IPS-18a (cell line): ENCODE results near the gene CHD6.

Source experiments
- H3K27ac ChIP-seq: one replicate; pipeline ENCODE4 v1.5.1; 2013; ENCODE audit warnings: low read length
- H3K27me3 ChIP-seq: one replicate; pipeline ENCODE4 v1.6.1; 2013; ENCODE audit warnings: mild to moderate bottlenecking, low read length; ENCODE audit not compliant: control insufficient read depth, insufficient read depth
- H3K36me3 ChIP-seq: one replicate; pipeline ENCODE4 v1.6.1; 2013; ENCODE audit warnings: low read depth, low read length; ENCODE audit not compliant: control insufficient read depth
- H3K4me1 ChIP-seq: one replicate; pipeline ENCODE4 v1.6.1; 2013; ENCODE audit warnings: low read depth, low read length; ENCODE audit not compliant: control insufficient read depth
- H3K4me3 ChIP-seq: one replicate; pipeline ENCODE4 v1.5.1; 2013; ENCODE audit warnings: low read length
- H3K9ac ChIP-seq: one replicate; pipeline ENCODE4 v1.6.1; 2013; ENCODE audit warnings: mild to moderate bottlenecking, low read length, moderate library complexity
- H3K9me3 ChIP-seq: one replicate; pipeline ENCODE4 v1.6.1; 2013; ENCODE audit warnings: low read depth, low read length; ENCODE audit not compliant: control insufficient read depth

The CHD6 gene

GRCh38 chr20:41601742-41602141, 16.4 kb downstream of the CHD6 start:
- H3K4me3 ChIP-seq: no peak overlapping the region
- H3K4me1 ChIP-seq: no peaks in the 10 kb centered on the region
- H3K27me3 ChIP-seq: no peaks in the 10 kb centered on the region
- H3K9ac ChIP-seq: no peak overlapping the region
- peaks cover 18% of the 10 kb centered on the region for H3K9me3 ChIP-seq
- H3K36me3 ChIP-seq: no peaks in the 10 kb centered on the region
- H3K27ac ChIP-seq: no peak overlapping the region

- H3K9ac ChIP-seq: no peak overlapping the region
- H3K4me3 ChIP-seq: no peak overlapping the region
- peaks cover 4% of the 10 kb centered on the region for H3K4me1 ChIP-seq
- H3K27me3 ChIP-seq: no peaks in the 10 kb centered on the region
- H3K27ac ChIP-seq: no peak overlapping the region
- H3K9me3 ChIP-seq: peaks cover 18% of the 10 kb centered on the region
- no peaks in the 10 kb centered on the region for H3K36me3 ChIP-seq
Observed at GRCh38 chr20:41600926-41601631, 17.1 kb downstream of the CHD6 start.

GRCh38 chr20:41599699-41600104, 18.5 kb downstream of the CHD6 start:
- H3K27ac ChIP-seq: no peak overlapping the region
- H3K9ac ChIP-seq: no peak overlapping the region
- no peak overlapping the region for H3K4me3 ChIP-seq
- H3K9me3 ChIP-seq: peaks cover 18% of the 10 kb centered on the region
- H3K4me1 ChIP-seq: peaks cover 4% of the 10 kb centered on the region
- H3K27me3 ChIP-seq: no peaks in the 10 kb centered on the region
- peaks cover 3% of the 10 kb centered on the region for H3K36me3 ChIP-seq

DNA sequence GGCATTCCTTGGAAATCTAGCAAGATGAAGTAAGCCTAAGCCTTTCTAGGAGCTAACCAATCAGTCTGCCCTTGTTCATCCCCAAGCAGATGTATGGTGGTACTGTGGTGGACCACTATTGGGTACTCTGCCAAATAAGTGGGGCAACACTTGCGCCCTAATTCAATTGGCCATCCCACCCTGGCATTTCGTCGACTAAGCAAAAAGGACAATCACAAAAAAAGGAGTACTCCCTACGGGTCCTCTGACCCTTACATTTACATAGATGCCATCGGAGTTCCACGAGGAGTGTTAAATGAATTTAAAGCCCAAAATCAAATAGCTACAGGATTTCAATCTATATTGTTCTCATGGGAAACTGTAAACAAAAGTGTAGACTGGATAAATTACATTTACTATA, 19.5 kb downstream of the CHD6 start:
- H3K9me3 ChIP-seq: peaks cover 18% of the 10 kb centered on the region
- no peaks in the 10 kb centered on the region for H3K27me3 ChIP-seq
- no peak overlapping the region for H3K27ac ChIP-seq
- H3K4me1 ChIP-seq: peaks cover 4% of the 10 kb centered on the region
- no peak overlapping the region for H3K4me3 ChIP-seq
- peaks cover 4% of the 10 kb centered on the region for H3K36me3 ChIP-seq
- H3K9ac ChIP-seq: no peak overlapping the region

GRCh38 chr20:41594514-41595322, 23.5 kb downstream of the CHD6 start:
- Histone ChIP-seq H3K9ac (no peak overlapping the region), H3K4me3 (no peak overlapping the region), H3K27ac (no peak overlapping the region), H3K27me3 (no peaks in the 10 kb centered on the region), H3K36me3 (peaks cover 4% of the 10 kb centered on the region), H3K4me1 (peaks cover 4% of the 10 kb centered on the region), H3K9me3 (peaks cover 12% of the 10 kb centered on the region)

DNA sequence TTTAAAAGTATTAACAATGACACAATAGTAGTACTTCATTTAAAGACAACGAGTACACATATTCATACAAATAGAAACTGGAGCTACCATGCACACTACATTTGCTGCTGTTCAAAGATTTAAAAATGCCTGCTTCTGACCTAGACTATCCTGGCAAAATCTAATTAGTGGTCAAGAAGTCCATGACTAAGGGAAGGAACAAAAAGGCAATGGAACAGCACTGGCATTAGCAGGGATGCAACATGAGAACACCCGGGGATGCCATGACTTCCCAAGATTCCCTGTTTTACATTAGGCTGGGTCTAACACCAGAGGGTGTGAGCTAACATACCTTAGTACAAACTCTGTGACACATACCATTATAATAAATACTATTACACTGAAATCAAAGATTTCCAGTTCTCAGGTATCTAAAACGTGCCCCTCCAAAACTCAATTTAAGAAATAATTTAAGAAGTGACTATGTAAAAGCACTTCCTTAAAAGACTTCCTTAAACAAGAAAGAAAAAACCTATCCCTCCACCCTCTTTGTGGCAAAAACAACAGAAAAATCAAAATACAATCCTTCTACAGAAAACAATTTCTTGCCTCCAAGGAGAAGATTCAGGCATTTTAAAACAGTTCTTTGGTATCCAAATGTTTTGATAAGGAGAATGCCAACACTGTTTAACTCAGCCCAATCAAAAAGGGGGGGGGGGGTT, 25.5 kb downstream of the CHD6 start:
- Histone ChIP-seq H3K36me3 (peaks cover 4% of the 10 kb centered on the region), H3K9ac (no peak overlapping the region), H3K9me3 (peaks cover 2% of the 10 kb centered on the region), H3K27ac (no peak overlapping the region), H3K27me3 (no peaks in the 10 kb centered on the region), H3K4me3 (no peak overlapping the region), H3K4me1 (peaks cover 4% of the 10 kb centered on the region)

- Histone ChIP-seq H3K9me3 (peaks cover 13% of the 10 kb centered on the region), H3K9ac (no peak overlapping the region), H3K27ac (no peak overlapping the region), H3K36me3 (no peaks in the 10 kb centered on the region), H3K27me3 (no peaks in the 10 kb centered on the region), H3K4me3 (no peak overlapping the region), H3K4me1 (no peaks in the 10 kb centered on the region)
Observed at GRCh38 chr20:41587956-41588355, 30.2 kb downstream of the CHD6 start.

- H3K9me3 ChIP-seq: peaks cover 13% of the 10 kb centered on the region
- H3K4me1 ChIP-seq: no peaks in the 10 kb centered on the region
Observed at GRCh38 chr20:41587523-41587922, 30.7 kb downstream of the CHD6 start.

DNA sequence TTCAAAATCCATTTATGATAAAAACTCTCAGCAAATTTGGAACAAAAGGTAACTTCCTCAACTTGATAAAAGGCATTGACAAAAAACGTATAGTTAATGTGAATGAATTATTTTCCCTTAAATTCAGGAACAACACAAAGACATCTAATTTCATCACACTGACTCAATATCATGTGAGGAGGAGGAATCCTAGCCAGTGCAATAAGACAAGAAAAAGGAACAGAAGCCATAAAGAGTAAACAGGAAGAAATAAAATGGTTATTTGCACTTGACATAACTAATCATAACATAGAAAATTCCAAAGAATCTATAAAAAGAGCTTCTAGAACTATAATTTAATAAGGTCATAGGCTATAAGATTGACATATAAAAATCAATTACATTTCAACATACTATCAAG, 31.4 kb downstream of the CHD6 start:
- Histone ChIP-seq H3K9me3 (peaks cover 13% of the 10 kb centered on the region), H3K9ac (no peak overlapping the region), H3K27me3 (no peaks in the 10 kb centered on the region), H3K36me3 (no peaks in the 10 kb centered on the region), H3K27ac (no peak overlapping the region), H3K4me1 (no peaks in the 10 kb centered on the region), H3K4me3 (no peak overlapping the region)

More at GRCh38 chr20:41587523-41587922, 30.7 kb downstream of the CHD6 start:
- Histone ChIP-seq H3K4me3 (no peak overlapping the region), H3K36me3 (no peaks in the 10 kb centered on the region), H3K27me3 (no peaks in the 10 kb centered on the region), H3K27ac (no peak overlapping the region), H3K9ac (no peak overlapping the region)

DNA sequence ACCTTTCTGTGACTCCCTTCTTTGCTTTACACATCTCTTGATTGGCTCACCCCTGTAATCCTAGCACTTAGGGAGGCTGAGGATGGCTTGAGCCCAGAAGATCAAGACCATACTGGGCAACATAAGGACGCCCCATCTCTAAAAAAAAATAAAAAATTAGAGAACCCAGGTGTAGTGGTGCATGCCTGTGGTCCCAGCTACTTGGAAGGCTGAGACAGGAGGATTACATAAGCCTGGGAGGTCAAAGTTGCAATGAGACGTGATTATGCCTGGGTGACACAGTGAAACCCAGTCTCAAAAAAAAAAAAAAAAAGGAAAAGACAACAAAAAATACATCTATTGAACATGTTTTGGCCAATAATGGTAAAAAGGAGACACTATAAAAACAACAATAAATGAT, 37.8 kb downstream of the CHD6 start:
- Histone ChIP-seq H3K4me3 (no peak overlapping the region), H3K9me3 (no peaks in the 10 kb centered on the region), H3K27me3 (no peaks in the 10 kb centered on the region), H3K27ac (no peak overlapping the region), H3K36me3 (no peaks in the 10 kb centered on the region), H3K9ac (no peak overlapping the region), H3K4me1 (peaks cover 6% of the 10 kb centered on the region)

DNA sequence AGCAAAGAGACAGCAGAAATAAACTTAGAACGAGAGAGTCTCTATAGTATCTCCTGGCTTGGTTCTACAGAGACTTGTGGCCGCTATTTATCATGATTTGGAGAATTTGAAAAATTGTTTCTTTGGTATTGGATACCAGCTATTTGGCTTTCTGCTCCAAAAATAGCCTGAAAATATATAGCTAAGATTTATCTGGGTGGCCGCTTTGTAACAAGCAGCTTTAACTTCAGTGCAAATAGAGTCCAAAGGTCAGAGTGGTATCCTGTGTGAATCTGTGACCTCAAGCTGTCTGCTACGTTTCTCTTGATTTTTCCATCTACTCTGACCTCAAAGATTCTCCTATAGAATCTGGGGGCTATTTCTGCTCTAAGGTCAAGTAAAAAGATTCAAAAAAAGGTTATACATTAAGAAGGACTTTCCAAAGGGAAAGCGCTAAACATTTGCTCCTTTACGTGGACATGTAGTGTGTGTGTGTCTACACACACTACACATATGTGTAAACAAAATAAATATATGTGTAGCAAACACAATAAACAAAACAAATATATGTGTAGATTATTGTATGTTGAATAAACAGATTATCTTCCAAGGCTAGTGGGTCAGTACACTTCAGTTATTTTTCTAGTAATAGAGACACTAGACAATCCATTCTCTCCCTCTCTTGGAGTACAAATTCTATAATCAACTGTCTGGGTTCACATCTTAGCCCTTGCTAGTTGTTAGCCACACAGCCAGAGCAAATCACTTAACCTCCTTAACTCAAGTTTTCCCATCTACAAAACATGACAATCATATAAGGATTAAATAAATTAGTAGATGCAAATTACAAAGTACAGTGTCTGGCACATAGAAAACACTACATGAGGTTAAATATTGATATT, 40.8 kb downstream of the CHD6 start:
- Histone ChIP-seq H3K4me3 (no peak overlapping the region), H3K27me3 (no peaks in the 10 kb centered on the region), H3K9ac (no peak overlapping the region), H3K27ac (no peak overlapping the region), H3K9me3 (no peaks in the 10 kb centered on the region), H3K36me3 (no peaks in the 10 kb centered on the region), H3K4me1 (peaks cover 30% of the 10 kb centered on the region)
